Skeletal muscle cell (primary cell): ENCODE data around the gene MPO.

Source experiments
- DNase-seq: peaks from one replicate; pipeline ENCODE4 v3.0.0-alpha.2; 2010; ENCODE audit warnings: low read depth
- H3K4me3 ChIP-seq: 2 replicates; pipeline ENCODE4 v1.5.1; 2011; ENCODE audit warnings: low read depth, mild to moderate bottlenecking, control low read depth, low read length, moderate library complexity

Gene MPO

GRCh38 chr17:58320570-58321323 is 40.0 kb upstream of the MPO start:
- DNase-seq, result no peak
- H3K4me3 ChIP-seq, result no peak overlapping the region

DNA sequence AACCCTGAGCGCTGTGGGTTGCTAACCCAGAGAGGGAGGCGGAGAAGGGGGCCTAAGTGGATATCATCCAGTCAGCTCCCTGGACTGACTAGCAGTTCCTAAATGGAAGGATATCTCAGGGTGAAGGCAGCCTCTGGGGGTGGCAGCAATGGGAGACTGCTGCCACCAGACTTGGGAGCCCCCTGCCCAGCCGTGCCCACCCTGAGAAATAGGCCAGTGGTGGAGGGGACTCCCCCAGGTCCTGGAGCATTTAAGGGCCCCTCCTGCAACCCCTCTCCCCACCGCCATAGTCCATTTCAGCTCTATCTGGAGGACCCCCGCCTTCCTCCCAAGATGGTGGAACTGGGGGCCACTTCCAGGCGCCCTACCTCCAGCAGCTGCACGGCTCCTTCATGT is 39.4 kb upstream of the MPO start:
- H3K4me3 ChIP-seq, result no peak overlapping the region
- DNase-seq, result no peak

GRCh38 chr17:58319173-58320162 is 38.7 kb upstream of the MPO start:
- no peak for DNase-seq
- H3K4me3 ChIP-seq, result no peak overlapping the region

DNA sequence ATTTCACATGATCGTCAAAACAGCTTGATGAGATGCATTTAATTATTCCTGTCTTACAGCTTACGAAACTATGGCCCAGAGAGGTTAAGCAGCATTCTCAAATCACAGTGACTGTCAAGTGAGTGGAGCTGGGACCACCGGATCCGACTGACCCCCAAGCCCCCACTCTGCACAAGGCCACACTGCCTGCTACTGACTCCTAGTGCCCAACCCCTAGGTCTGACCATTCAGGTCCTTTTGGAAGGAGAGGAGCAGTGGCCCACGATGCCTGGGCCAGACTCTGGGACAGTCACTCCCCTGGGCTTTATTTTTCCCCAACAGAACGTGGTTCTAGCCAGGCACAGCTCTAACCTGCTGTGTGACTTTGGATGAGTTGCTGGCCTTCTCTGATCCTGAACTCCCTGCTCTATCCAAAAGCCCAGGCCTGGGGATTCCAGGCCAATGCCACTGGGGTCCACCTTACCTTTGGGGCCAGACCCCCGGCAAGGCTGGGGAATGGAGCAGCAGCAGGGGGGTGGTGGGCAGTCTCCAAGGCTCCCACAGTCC is 38.0 kb upstream of the MPO start:
- H3K4me3 ChIP-seq, result no peak overlapping the region
- DNase-seq, result no peak

DNA sequence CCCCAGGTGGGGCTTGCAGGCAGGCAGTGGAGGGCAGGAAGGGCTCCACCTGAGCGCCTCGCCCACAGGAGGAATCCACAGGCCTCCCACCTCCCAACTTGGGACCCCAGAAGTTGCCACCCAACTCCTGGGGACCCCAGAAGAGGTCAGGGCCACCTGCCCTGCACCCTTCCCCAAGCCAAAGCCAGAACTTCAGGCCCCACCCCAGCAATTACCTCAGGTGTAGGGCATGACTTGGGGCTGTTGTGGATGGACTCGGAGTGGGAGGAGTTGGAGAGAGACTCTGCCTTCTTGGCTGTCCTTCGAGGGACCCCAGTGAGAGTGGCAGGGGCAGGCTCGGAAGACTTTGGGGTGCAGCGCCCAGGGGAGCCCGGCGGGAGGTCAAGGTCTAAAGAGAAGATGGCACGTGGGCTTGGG is 37.3 kb upstream of the MPO start:
- no peak for DNase-seq
- no peak overlapping the region for H3K4me3 ChIP-seq

DNA sequence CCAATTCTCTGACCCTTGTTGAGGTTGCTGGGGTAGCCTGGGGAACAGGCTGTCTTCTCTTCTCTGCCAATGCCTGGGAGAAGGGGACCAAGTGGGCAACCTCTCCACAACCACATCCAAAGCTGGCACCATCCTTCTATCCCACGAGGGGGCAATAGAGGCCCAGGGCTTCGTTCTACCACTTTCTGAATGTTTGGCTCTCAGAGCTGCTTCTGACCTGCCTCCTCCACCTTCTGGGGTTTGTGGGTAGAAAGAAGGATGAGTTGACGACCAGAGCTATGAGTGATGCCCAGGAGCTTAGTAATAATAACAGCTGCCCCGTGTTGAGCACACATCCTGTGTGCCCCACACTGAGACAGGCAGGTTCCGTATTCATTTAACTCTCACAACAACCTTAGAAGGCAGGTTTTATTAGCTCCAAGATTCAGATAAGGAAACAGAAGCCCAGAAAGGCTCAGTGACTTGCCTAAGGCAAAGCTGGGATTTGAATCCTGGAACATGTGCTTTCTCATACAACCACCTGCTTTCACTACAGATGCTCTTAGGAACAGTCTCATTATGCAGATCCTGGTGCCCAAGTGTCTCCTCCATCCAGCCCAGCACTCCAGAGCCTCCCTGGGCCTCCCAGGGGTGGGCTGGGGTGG is 36.8 kb upstream of the MPO start:
- H3K4me3 ChIP-seq, result no peak overlapping the region
- DNase-seq, result peak; percentile 52

- H3K4me3 ChIP-seq, result no peak overlapping the region
- no peak for DNase-seq
These were observed 35.7 kb upstream of the MPO start for GRCh38 chr17:58316260-58316960.

DNA sequence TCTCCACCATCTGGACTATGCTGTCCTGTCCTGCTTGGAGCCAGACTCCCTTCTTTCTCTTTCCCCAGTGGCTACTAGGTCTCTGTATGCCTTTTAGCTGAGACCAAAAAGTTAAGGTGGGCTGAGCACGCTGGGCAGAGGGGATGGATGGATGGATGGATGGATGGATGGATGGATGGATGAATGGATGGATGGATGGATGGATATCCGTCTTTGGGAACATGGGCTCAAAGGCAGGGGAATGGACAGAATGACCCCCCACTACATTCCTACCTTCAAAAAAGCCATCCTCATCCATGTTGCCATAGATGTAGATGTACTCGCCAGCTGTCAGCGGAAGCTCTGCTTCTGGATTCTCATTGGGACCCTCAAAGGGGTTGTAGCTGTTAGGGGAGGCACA is 35.0 kb upstream of the MPO start:
- no peak for DNase-seq
- no peak overlapping the region for H3K4me3 ChIP-seq

DNA sequence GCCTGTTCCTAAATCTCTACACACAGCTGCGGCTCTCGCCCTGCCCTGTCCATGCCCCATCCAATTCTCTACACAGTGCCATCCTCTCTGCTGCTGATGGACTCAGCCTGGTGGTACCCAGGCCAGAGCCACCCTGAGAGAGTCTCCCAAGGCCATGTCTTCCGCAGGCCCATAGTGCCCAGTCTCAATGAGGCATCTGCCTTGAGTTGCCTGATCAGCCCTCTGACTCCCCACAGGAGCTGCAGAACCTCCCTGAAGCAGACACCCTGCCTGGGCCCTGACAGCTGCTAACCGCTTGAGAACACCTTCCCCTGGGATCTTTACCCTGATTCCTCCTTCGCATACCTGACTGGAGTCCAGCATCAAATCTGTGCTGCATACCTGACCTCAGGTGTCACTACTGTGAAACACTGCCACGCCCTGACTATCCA is 34.6 kb upstream of the MPO start:
- no peak overlapping the region for H3K4me3 ChIP-seq
- DNase-seq, result no peak

GRCh38 chr17:58314706-58315015 is 33.9 kb upstream of the MPO start:
- DNase-seq, result no peak
- H3K4me3 ChIP-seq, result no peak overlapping the region

- H3K4me3 ChIP-seq, result no peak overlapping the region
- DNase-seq, result no peak
These were observed 33.3 kb upstream of the MPO start for GRCh38 chr17:58313815-58314705.

GRCh38 chr17:58312829-58313228 is 32.1 kb upstream of the MPO start:
- no peak for DNase-seq
- no peak overlapping the region for H3K4me3 ChIP-seq

DNA sequence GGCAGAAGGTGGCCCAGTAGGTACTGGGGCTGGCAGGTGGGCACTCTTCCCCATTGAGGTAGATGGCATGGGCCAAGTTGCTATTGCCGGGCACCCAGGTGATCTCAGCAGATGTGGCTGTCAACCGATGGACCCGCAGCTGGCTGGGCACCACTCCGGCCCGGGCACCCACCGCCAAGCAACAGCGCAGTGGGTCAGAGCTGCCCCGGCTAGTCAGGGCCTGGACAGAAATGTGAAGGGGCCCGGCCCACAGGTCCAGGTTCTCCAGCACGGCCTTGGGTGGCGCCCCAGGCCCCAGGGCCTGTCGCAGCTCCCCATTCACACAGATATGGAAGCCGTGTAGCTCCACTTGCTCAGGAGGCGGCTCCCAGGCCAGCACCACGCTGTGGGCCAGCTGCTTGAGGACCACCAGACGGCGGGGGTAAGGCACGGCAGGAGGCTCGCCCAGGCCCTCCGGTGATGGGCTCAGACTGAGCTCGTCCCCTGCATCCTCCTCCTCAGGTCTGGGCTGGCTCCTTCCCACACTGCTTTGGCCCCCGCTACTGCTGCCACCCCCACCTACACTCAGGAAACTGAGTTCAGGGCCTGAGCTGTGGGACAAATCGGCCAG is 31.4 kb upstream of the MPO start:
- DNase-seq, result no peak
- no peak overlapping the region for H3K4me3 ChIP-seq

DNA sequence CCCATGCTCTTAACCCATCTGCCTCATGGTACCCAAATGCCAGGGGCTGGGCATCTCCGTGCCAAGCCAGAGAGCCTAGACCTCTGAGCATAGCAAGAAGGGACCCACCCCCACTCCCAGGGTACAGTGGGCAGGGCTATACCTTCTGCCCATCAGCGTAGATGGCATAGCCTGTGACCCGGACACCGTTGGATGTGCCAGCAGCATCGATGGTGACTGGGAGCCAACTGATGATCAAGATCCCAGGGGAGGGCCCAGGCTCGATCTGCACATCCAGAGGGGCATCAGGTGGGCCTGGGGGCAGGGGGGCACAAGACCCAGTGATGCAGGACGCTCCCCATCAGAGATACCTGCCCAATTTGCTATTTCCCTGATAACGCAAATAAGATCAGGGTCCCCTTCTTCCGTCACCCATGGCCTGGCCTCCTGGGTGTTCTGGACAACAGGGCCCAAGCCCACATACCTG is 30.7 kb upstream of the MPO start:
- DNase-seq, result no peak
- H3K4me3 ChIP-seq, result no peak overlapping the region

GRCh38 chr17:58310511-58311428 is 30.0 kb upstream of the MPO start:
- no peak overlapping the region for H3K4me3 ChIP-seq
- DNase-seq, result no peak

DNA sequence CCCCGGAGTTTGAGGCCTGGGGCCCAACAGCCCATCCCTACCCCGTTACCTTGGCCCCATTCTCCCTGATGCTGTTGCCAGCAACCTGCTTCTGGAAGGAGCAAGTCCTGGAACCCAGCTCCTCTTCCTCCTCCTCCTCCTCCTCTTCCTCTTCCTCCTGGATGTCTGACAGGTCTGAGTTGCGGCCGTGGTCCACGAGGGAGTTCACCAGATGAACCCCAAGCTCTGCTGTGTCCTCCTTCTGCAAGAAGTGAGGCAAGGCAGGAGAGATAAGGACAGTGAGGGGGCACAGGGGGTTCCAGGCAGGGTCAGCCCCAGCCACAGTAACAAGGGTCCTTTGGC is 29.2 kb upstream of the MPO start:
- no peak overlapping the region for H3K4me3 ChIP-seq
- DNase-seq, result no peak
